Activated T-cell treated with anti-CD3 and anti-CD28 coated beads, Interleukin-2, amount 50 U/mL, for 4 hours (primary cell): Measurements from ENCODE around the gene VILL. TPM values are rescaled to one million over a fixed set of nuclear protein-coding genes. Genes with fewer than 3 reads are reported as not detected.
A peak's percentile ranks its signal among the peaks of the same experiment; 100 is the strongest.

Experiments used
- ATAC-seq, 2 donors: fragments of 200-7000 bp; cut with Tn5 transposase; one replicate each; pipeline ENCODE4 v1.10.0; 2021
- DNase-seq: peaks from one replicate; pipeline ENCODE4 v3.0.0-alpha.2; 2020
- H3K27me3 Mint-ChIP-seq: one replicate; pipeline ENCODE4 v1.8.0; 2021; ENCODE audit warnings: low read depth, mixed read lengths
- H3K36me3 Mint-ChIP-seq: one replicate; pipeline ENCODE4 v1.8.0; 2022; ENCODE audit warnings: mixed read lengths; ENCODE audit not compliant: insufficient read depth
- H3K4me1 Mint-ChIP-seq: one replicate; pipeline ENCODE4 v1.8.0; 2021; ENCODE audit warnings: low read depth, mixed read lengths
- H3K4me3 Mint-ChIP-seq: one replicate; pipeline ENCODE4 v1.8.0; 2021; ENCODE audit warnings: mild to moderate bottlenecking, moderate library complexity, mixed read lengths
- H3K9me3 Mint-ChIP-seq: one replicate; pipeline ENCODE4 v1.8.0; 2021; ENCODE audit warnings: mixed read lengths
- total RNA-seq, 3 donors: library from RNA; stranded (reverse); gene quantifications; one replicate each; pipeline ENCODE4 v1.2.1, GENCODE V29; 2021

Gene VILL
- total RNA-seq, 3 donors from 2014 or later = 15.0 to 16.8 (median 16.6) TPM

DNA sequence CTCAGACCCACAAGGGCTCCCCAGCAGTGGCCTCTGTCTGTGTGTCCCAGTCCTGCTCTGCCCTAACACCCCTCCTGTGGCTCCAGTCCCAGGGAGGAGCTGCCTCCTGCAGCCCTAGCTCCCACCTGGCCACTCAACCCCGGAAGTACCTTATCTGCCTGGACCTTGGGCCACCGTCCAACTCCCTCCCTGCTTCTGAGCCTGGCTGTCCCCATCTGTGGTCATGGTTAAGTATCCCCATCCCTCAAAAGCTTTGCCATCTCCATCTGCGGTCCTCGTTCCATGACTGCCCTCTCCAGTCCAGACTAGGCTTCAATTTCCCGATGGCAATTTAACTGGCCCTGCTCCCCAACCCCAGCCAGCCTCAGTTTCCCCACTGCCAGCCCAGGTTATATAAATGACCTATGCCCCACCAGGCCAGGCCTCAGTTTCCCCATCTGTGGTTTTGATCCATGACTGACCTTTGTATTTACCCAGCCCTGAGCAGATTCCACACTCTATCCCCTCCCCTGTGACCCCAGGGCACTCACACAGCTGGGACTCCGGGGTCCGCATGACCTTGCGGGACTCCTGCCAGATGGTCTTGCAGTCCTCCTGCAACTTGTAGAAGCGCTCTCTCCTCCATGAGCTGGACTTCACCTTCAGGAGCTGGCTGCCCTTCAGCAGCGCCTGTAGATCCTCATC, 29.2 kb downstream of the VILL start:
- peaks cover 24% of the 10 kb centered on the region for H3K4me1 Mint-ChIP-seq

GRCh38 chr3:38020342-38020726, 29.7 kb downstream of the VILL start:
- ATAC-seq (no peak), DNase-seq (no peak)
- Mint-ChIP-seq H3K9me3 (no peaks in the 10 kb centered on the region), H3K36me3 (peaks cover 35% of the 10 kb centered on the region), H3K4me1 (peaks cover 28% of the 10 kb centered on the region), H3K27me3 (no peaks in the 10 kb centered on the region), H3K4me3 (no peak overlapping the region)

More for the DNA sequence above, 29.2 kb downstream of the VILL start:
- H3K4me3 Mint-ChIP-seq = no peak overlapping the region
- H3K9me3 Mint-ChIP-seq = no peaks in the 10 kb centered on the region
- ATAC-seq = no peak
- no peak for DNase-seq
- H3K36me3 Mint-ChIP-seq = peaks cover 40% of the 10 kb centered on the region
- no peaks in the 10 kb centered on the region for H3K27me3 Mint-ChIP-seq

GRCh38 chr3:38021196-38021595, 30.6 kb downstream of the VILL start:
- Mint-ChIP-seq H3K9me3 (no peaks in the 10 kb centered on the region), H3K27me3 (no peaks in the 10 kb centered on the region), H3K36me3 (peaks cover 28% of the 10 kb centered on the region), H3K4me3 (no peak overlapping the region), H3K4me1 (peaks cover 34% of the 10 kb centered on the region)
- no peak for ATAC-seq
- no peak for DNase-seq

DNA sequence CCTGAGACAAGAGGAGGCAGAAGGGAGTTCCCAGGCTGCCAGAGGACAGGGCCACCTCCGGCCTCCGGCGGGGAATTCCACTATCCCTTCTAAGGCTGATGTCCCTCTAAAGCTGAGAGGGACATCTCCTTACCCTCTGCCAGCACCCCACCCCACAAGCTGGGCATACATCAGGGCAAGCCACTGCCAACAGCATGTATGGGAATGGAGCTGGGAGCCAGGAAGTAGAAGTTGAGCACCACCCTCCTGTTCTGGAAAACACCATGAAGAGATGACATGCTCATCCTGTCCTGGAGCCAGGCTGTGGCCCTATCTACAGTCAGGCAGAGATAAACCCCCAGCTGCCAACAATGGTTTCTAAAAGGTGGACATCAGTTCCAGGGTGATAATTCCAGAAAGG, 31.7 kb downstream of the VILL start:
- Mint-ChIP-seq H3K9me3 (no peaks in the 10 kb centered on the region), H3K27me3 (no peaks in the 10 kb centered on the region), H3K36me3 (peaks cover 19% of the 10 kb centered on the region), H3K4me3 (no peak overlapping the region), H3K4me1 (peaks cover 34% of the 10 kb centered on the region)
- ATAC-seq (no peak), DNase-seq (no peak)

DNA sequence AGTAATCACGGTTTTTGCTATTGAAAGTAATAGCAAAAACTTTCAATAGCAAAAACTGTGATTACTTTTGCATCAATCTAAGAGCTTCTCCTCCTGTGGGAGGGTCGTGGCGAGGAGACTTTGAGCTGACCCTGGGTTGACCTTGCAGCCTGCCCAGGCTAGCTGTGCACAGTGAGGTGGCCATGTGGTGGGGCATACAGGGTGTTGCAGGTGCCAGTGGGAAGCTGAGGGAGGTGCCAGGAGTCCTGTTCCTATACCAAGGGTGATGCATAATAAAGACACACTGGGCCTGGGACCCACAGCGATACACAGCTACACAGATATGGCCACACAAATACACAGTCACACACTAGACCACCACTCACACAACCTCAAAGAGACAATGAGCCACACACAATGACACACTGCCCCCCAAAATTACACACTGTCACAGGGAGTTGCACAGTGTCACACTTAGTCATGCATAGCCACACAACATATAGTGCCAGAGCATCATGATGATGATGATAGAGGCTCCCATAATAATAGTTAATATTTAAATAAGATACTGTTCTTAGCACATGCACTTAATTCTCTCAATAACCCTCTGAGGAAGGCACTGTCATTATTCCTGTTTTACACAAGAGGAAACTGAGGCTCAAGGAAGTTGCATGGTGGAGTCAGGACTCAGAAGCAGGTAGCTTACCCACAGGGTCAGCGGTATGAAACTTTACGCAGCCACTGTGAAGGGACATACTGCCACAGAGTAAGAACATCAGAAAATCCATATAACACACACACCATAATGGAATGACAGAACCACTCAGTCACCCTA, 32.5 kb downstream of the VILL start:
- ATAC-seq (no peak), DNase-seq (no peak)

GRCh38 chr3:38026856-38027255, 36.3 kb downstream of the VILL start:
- H3K36me3 Mint-ChIP-seq = no peaks in the 10 kb centered on the region
- no peak for ATAC-seq
- no peaks in the 10 kb centered on the region for H3K9me3 Mint-ChIP-seq
- H3K4me1 Mint-ChIP-seq = peaks cover 55% of the 10 kb centered on the region
- DNase-seq = no peak
- H3K4me3 Mint-ChIP-seq = no peak overlapping the region
- no peaks in the 10 kb centered on the region for H3K27me3 Mint-ChIP-seq

More for the DNA sequence above, 32.5 kb downstream of the VILL start:
- H3K4me3 Mint-ChIP-seq = peak overlapping the region; percentile 88
- peaks cover 37% of the 10 kb centered on the region for H3K4me1 Mint-ChIP-seq
- H3K27me3 Mint-ChIP-seq = no peaks in the 10 kb centered on the region
- peaks cover 12% of the 10 kb centered on the region for H3K36me3 Mint-ChIP-seq
- no peaks in the 10 kb centered on the region for H3K9me3 Mint-ChIP-seq

GRCh38 chr3:38027466-38028465, 37.2 kb downstream of the VILL start:
- peaks cover 51% of the 10 kb centered on the region for H3K4me1 Mint-ChIP-seq
- ATAC-seq (no peak), DNase-seq (no peak)
- H3K36me3 Mint-ChIP-seq = no peaks in the 10 kb centered on the region
- H3K9me3 Mint-ChIP-seq = no peaks in the 10 kb centered on the region
- peak overlapping the region; percentile 53 for H3K4me3 Mint-ChIP-seq
- no peaks in the 10 kb centered on the region for H3K27me3 Mint-ChIP-seq

GRCh38 chr3:38028621-38029361, 38.2 kb downstream of the VILL start:
- H3K4me3 Mint-ChIP-seq = peak overlapping the region; percentile 53
- peaks cover 3% of the 10 kb centered on the region for H3K27me3 Mint-ChIP-seq
- ATAC-seq (no peak), DNase-seq (no peak)
- H3K4me1 Mint-ChIP-seq = peaks cover 41% of the 10 kb centered on the region
- no peaks in the 10 kb centered on the region for H3K9me3 Mint-ChIP-seq
- H3K36me3 Mint-ChIP-seq = no peaks in the 10 kb centered on the region

- Mint-ChIP-seq H3K4me3 (peak within 1 kb of the TSS; percentile 53), H3K27me3 (peaks cover 3% of the 10 kb centered on the region), H3K4me1 (peaks cover 34% of the 10 kb centered on the region), H3K36me3 (no peaks in the 10 kb centered on the region), H3K9me3 (no peaks in the 10 kb centered on the region)
- ATAC-seq (no peak), DNase-seq (no peak)
Measured at GRCh38 chr3:38029400-38030125, 39.0 kb downstream of the VILL start, which contains the start of gene PLCD1. Gene PLCD1 (minus strand): TSS chr3:38029642. CDS start chr3:38029539, 103 bp downstream.

- Mint-ChIP-seq H3K4me1 (peaks cover 27% of the 10 kb centered on the region), H3K4me3 (peak overlapping the region; percentile 53), H3K36me3 (no peaks in the 10 kb centered on the region), H3K27me3 (peaks cover 3% of the 10 kb centered on the region), H3K9me3 (no peaks in the 10 kb centered on the region)
- DNase-seq (no peak), ATAC-seq (no peak)
Measured at GRCh38 chr3:38030126-38031021, 39.8 kb downstream of the VILL start.

GRCh38 chr3:38031022-38031994, 40.7 kb downstream of the VILL start:
- DNase-seq (peak; percentile 54), ATAC-seq (peak; percentile 64 to 72)
- Mint-ChIP-seq H3K9me3 (no peaks in the 10 kb centered on the region), H3K4me1 (peaks cover 21% of the 10 kb centered on the region), H3K27me3 (peaks cover 3% of the 10 kb centered on the region), H3K36me3 (no peaks in the 10 kb centered on the region), H3K4me3 (peak overlapping the region; percentile 53)
